ENCODE data around the gene SMARCA2. TPM values are rescaled to one million over a fixed set of nuclear protein-coding genes. Genes with fewer than 3 reads are reported as not detected.
A peak's percentile ranks its signal among the peaks of the same experiment; 100 is the strongest.

SMARCA2 gene
- total and polyA plus RNA-seq, 5 experiments from 2014 or later = 36.1 to 238 (median 78.7) TPM

GRCh38 chr9:2174911-2175310 is 159.8 kb downstream of the SMARCA2 start:
- ATAC-seq (no peak), DNase-seq (no peak)
- Mint-ChIP-seq H3K27me3 (no peaks in the 10 kb centered on the region), H3K9me3 (no peaks in the 10 kb centered on the region), H3K27ac (peak overlapping the region in 3 of 10 donors; percentile 24 to 75 (median 44)), H3K36me3 (peaks cover 9 to 90% (median 25%) of the 10 kb centered on the region in 3 donors), H3K4me1 (peaks cover 2 to 42% (median 23%) of the 10 kb centered on the region in 4 donors), H3K4me3 (no peak overlapping the region)
- POLR2A ChIA-PET = no interaction called here

DNA sequence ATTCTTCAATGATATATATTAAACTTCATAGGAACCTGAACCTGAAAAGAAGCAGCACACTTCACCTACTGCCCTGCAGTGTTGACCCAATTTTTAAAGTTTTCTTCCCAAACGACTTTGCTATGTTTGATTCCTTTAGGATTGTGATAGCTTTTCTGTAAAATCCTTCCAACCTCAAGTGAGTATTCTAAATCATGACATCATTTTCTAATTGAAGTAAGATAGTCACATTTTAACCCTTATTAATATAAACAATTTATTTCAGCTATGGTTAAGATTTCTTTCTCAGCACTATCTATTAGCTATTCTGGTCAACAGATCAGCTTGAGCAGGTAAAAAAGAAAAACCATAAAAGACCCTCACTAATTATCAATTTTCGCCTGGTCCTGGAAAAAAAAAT is 162.0 kb downstream of the SMARCA2 start:
- POLR2A ChIA-PET = no interaction called here
- H3K36me3 Mint-ChIP-seq = peaks cover 9 to 83% (median 14%) of the 10 kb centered on the region in 3 donors
- H3K27me3 Mint-ChIP-seq = no peaks in the 10 kb centered on the region
- no peak overlapping the region for H3K4me3 Mint-ChIP-seq
- no peak for DNase-seq
- H3K9me3 Mint-ChIP-seq = no peaks in the 10 kb centered on the region
- no peak for ATAC-seq
- peak overlapping the region in 1 of 10 donors; percentile 12 for H3K27ac Mint-ChIP-seq
- peaks cover 0 to 36% (median 21%) of the 10 kb centered on the region in 4 donors for H3K4me1 Mint-ChIP-seq

GRCh38 chr9:2178034-2178734 is 163.0 kb downstream of the SMARCA2 start:
- H3K27me3 Mint-ChIP-seq = no peaks in the 10 kb centered on the region
- peaks cover 0 to 28% (median 13%) of the 10 kb centered on the region in 4 donors for H3K4me1 Mint-ChIP-seq
- POLR2A ChIA-PET = no interaction called here
- H3K36me3 Mint-ChIP-seq = peaks cover under 1 to 81% (median 6%) of the 10 kb centered on the region in 3 donors
- no peaks in the 10 kb centered on the region for H3K9me3 Mint-ChIP-seq
- ATAC-seq (no peak), DNase-seq (no peak)
- no peak overlapping the region for H3K4me3 Mint-ChIP-seq
- peak overlapping the region in 3 of 10 donors; percentile 11 to 92 (median 53) for H3K27ac Mint-ChIP-seq

- DNase-seq (no peak), ATAC-seq (no peak)
- H3K9me3 Mint-ChIP-seq = no peaks in the 10 kb centered on the region
- H3K4me1 Mint-ChIP-seq = peaks cover 0 to 18% (median 7%) of the 10 kb centered on the region in 4 donors
- no peaks in the 10 kb centered on the region for H3K27me3 Mint-ChIP-seq
- H3K4me3 Mint-ChIP-seq = no peak overlapping the region
- H3K36me3 Mint-ChIP-seq = peaks cover 2 to 83% (median 14%) of the 10 kb centered on the region in 3 donors
- POLR2A ChIA-PET = no interaction called here
- peak overlapping the region in 3 of 10 donors; percentile 34 to 92 (median 70) for H3K27ac Mint-ChIP-seq
Measured at GRCh38 chr9:2179567-2179966, 164.4 kb downstream of the SMARCA2 start.

GRCh38 chr9:2180154-2180553 is 165.0 kb downstream of the SMARCA2 start:
- DNase-seq = no peak
- Mint-ChIP-seq H3K36me3 (peaks cover 5 to 83% (median 16%) of the 10 kb centered on the region in 3 donors), H3K4me1 (peaks cover 0 to 13% (median 7%) of the 10 kb centered on the region in 4 donors), H3K9me3 (no peaks in the 10 kb centered on the region), H3K27ac (peak overlapping the region in 3 of 10 donors; percentile 6 to 70 (median 26)), H3K4me3 (no peak overlapping the region), H3K27me3 (no peaks in the 10 kb centered on the region)
- POLR2A ChIA-PET = no interaction called here
- ATAC-seq = no peak

GRCh38 chr9:2180704-2181103 is 165.6 kb downstream of the SMARCA2 start:
- no peak for DNase-seq
- POLR2A ChIA-PET = no interaction called here
- Mint-ChIP-seq H3K27me3 (no peaks in the 10 kb centered on the region), H3K4me3 (no peak overlapping the region), H3K4me1 (peaks cover 0 to 13% (median 7%) of the 10 kb centered on the region in 4 donors), H3K27ac (peak overlapping the region in 2 of 10 donors; percentile 6 to 7), H3K36me3 (peaks cover 5 to 83% (median 16%) of the 10 kb centered on the region in 3 donors), H3K9me3 (no peaks in the 10 kb centered on the region)
- ATAC-seq = no peak

- no peaks in the 10 kb centered on the region for H3K9me3 Mint-ChIP-seq
- POLR2A ChIA-PET = no interaction called here
- ATAC-seq (no peak), DNase-seq (no peak)
- no peak overlapping the region for H3K4me3 Mint-ChIP-seq
- no peaks in the 10 kb centered on the region for H3K27me3 Mint-ChIP-seq
- H3K36me3 Mint-ChIP-seq = peaks cover 5 to 85% (median 25%) of the 10 kb centered on the region in 3 donors
- H3K4me1 Mint-ChIP-seq = peaks cover 0 to 10% (median 7%) of the 10 kb centered on the region in 4 donors
- no peak overlapping the region for H3K27ac Mint-ChIP-seq
Measured at GRCh38 chr9:2181792-2182191, 166.6 kb downstream of the SMARCA2 start.

GRCh38 chr9:2190939-2191608 is 175.9 kb downstream of the SMARCA2 start:
- DNase-seq = no peak
- Mint-ChIP-seq H3K4me3 (no peak overlapping the region), H3K27ac (no peak overlapping the region), H3K36me3 (peaks cover 55 to 94% (median 76%) of the 10 kb centered on the region in 3 donors), H3K9me3 (no peaks in the 10 kb centered on the region), H3K4me1 (peaks cover 0 to 5% (median under 1%) of the 10 kb centered on the region in 4 donors), H3K27me3 (no peaks in the 10 kb centered on the region)
- POLR2A ChIA-PET = no interaction called here
- no peak for ATAC-seq

GRCh38 chr9:2191609-2191972 is 176.4 kb downstream of the SMARCA2 start:
- ATAC-seq = no peak

GRCh38 chr9:2192356-2192979 is 177.3 kb downstream of the SMARCA2 start:
- Mint-ChIP-seq H3K27ac (peak overlapping the region in 1 of 10 donors; percentile 25), H3K9me3 (no peaks in the 10 kb centered on the region), H3K4me3 (no peak overlapping the region), H3K36me3 (peaks cover 55 to 94% (median 80%) of the 10 kb centered on the region in 3 donors), H3K4me1 (peaks cover 0 to 5% (median under 1%) of the 10 kb centered on the region in 4 donors), H3K27me3 (no peaks in the 10 kb centered on the region)
- POLR2A ChIA-PET = no interaction called here
- ATAC-seq (no peak), DNase-seq (no peak)

More at GRCh38 chr9:2191609-2191972, 176.4 kb downstream of the SMARCA2 start:
- POLR2A ChIA-PET = no interaction called here
- Mint-ChIP-seq H3K36me3 (peaks cover 55 to 94% (median 78%) of the 10 kb centered on the region in 3 donors), H3K4me3 (no peak overlapping the region), H3K4me1 (peaks cover 0 to 5% (median under 1%) of the 10 kb centered on the region in 4 donors), H3K27me3 (no peaks in the 10 kb centered on the region), H3K9me3 (no peaks in the 10 kb centered on the region), H3K27ac (no peak overlapping the region)
- DNase-seq = no peak

- no peak for ATAC-seq
- DNase-seq = no peak
- H3K27me3 Mint-ChIP-seq = no peaks in the 10 kb centered on the region
- H3K36me3 Mint-ChIP-seq = peaks cover 57 to 98% (median 86%) of the 10 kb centered on the region in 3 donors
- peaks cover 0 to 4% (median 2%) of the 10 kb centered on the region in 9 donors for H3K9me3 Mint-ChIP-seq
- H3K4me1 Mint-ChIP-seq = peaks cover 0 to 5% (median under 1%) of the 10 kb centered on the region in 4 donors
- POLR2A ChIA-PET = no interaction called here
- no peak overlapping the region for H3K27ac Mint-ChIP-seq
- no peak overlapping the region for H3K4me3 Mint-ChIP-seq
Measured at GRCh38 chr9:2193552-2193951, 178.4 kb downstream of the SMARCA2 start.

DNA sequence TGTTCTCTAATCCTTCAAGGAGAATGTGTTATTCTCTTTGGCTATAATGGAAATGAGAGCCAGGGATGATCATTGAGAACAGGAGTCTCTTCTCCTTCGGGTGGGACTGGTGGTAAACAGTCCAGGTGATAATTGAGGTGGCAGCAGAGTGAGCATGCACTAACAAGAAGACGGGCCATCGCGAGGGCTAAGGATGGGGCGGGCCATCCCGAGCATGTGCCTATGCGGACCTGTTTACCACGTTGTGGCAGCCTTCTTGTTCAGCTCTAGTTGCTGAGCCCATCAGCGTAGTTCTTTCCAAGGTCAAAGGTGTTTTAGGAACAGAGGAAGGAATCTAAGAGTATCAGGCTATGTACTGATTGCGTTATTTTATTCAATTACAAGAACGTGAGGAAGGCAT is 180.1 kb downstream of the SMARCA2 start:
- Mint-ChIP-seq H3K27me3 (no peaks in the 10 kb centered on the region), H3K36me3 (peaks cover 57 to 98% (median 87%) of the 10 kb centered on the region in 3 donors), H3K4me1 (peaks cover 0 to 2% (median under 1%) of the 10 kb centered on the region in 4 donors), H3K27ac (peak overlapping the region in 2 of 10 donors; percentile 43 to 78), H3K9me3 (peaks cover 3 to 19% (median 13%) of the 10 kb centered on the region in 9 donors), H3K4me3 (no peak overlapping the region)
- DNase-seq (no peak), ATAC-seq (no peak)
- POLR2A ChIA-PET = no interaction called here

DNA sequence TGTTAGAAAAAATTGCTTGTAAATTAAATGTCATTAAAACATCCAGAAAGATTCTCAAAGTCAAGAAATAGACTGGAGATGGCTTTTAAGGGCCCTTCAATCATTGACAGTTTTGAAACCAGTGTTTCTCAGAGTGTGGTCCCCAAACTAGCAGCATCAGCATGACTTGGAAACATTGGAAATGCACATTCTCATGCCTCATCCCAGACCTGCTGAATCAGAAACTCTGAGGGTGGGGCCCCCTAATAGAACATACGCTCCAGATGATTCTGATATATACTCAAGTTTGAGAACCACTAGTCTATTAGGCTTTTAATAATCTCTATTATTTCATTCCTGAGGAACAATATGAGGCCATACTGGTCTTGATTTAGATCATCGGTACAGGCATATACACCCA is 181.6 kb downstream of the SMARCA2 start:
- DNase-seq (no peak), ATAC-seq (no peak)
- H3K9me3 Mint-ChIP-seq = peaks cover 6 to 34% (median 18%) of the 10 kb centered on the region in 9 donors
- POLR2A ChIA-PET = no interaction called here
- H3K4me3 Mint-ChIP-seq = no peak overlapping the region
- no peaks in the 10 kb centered on the region for H3K27me3 Mint-ChIP-seq
- H3K27ac Mint-ChIP-seq = no peak overlapping the region
- peaks cover 0 to 4% (median 0%) of the 10 kb centered on the region in 4 donors for H3K4me1 Mint-ChIP-seq
- peaks cover 58 to 96% (median 91%) of the 10 kb centered on the region in 3 donors for H3K36me3 Mint-ChIP-seq
